Pancreas (tissue), 10 donors: ENCODE measurements around the gene CD180. TPM values are rescaled to one million over a fixed set of nuclear protein-coding genes. Genes with fewer than 3 reads are reported as not detected.

ENCODE experiments used
- ATAC-seq, 4 donors: fragments of 200-7000 bp; cut with Tn5 transposase; one replicate each; pipeline versions ENCODE4 v1.8.0 to v1.9.1; 2020; ENCODE audit warnings: mild to moderate bottlenecking in 4 of 4, moderate library complexity in 4 of 4
- DNase-seq, 6 donors: peaks; one replicate each; pipeline ENCODE4 v3.0.0-alpha.2; 2020
- FAIRE-seq: peaks from 2 replicates; lab custom pipeline; 2012; peaks lifted over from hg19 to GRCh38; lab: Jason Lieb, UNC
- H3K27ac ChIP-seq, 4 donors: fragments of 200-600 bp; sonication (generic); 1 replicate in 3 of 4; 2 replicates in 1 of 4; pipeline versions ENCODE4 v1.5.0 to v1.8.0; 2020
- H3K27me3 ChIP-seq, 4 donors: fragments of 200-600 bp; one replicate each; pipeline ENCODE4 v1.8.0; 2021
- H3K36me3 ChIP-seq, 3 donors: fragments of 200-600 bp; sonication (generic) in 1 of 3; one replicate each; pipeline versions ENCODE4 v1.5.0 to v1.8.0; 2020 to 2021
- H3K4me1 ChIP-seq, 3 donors: fragments of 200-600 bp; one replicate each; pipeline ENCODE4 v1.8.0; 2021
- H3K4me3 ChIP-seq, 4 donors: fragments of 200-600 bp; sonication (generic) in 2 of 4; one replicate each; pipeline versions ENCODE4 v1.5.0 to v1.8.0; 2020 to 2021
- H3K9me3 ChIP-seq, 4 donors: fragments of 200-600 bp; one replicate each; pipeline ENCODE4 v1.8.0; 2021
- CTCF ChIP-seq, 4 donors: fragments of 200-600 bp; sonication (generic) in 3 of 4; IDR thresholded peaks; one replicate each; pipeline versions ENCODE4 v1.5.0 to v1.8.0; 2021; ENCODE audit warnings: antibody characterized with exemption in 4 of 4
- WGBS, 2 donors: extraction: QIAGEN DNeasy Blood & Tissue Kit; methylation state at CpG; one replicate each; pipeline ENCODE4 v1.1.7; 2013; 5-methylcytosine and 5-hydroxymethylcytosine counted together
- intact Hi-C, 3 donors: fragments of 100-400 bp; cut with DNase I; formaldehyde crosslinking; loops; one replicate each; pipeline versions ENCODE4 v1.11.1 to v1.14.2; 2022
- polyA plus RNA-seq, 2 donors: library from polyadenylated mRNA; stranded (reverse); fragments of 200-250 nt; gene quantifications; one replicate each; pipeline ENCODE4 v1.2.3, GENCODE V29; 2013
- total RNA-seq, 6 donors: library from RNA; stranded (reverse); fragmentation: NEBNext Ultra II Directional in 4 of 6; extraction: Animal tissue kit (Norgen Biotek cat#: 25700) in 4 of 6; gene quantifications; one replicate each; pipeline versions ENCODE4 v1.2.1 to v1.2.4, GENCODE V29; 2021 to 2023
- donor health status: healthy with polysubstance abuse.
- donor health status: DM: no; HTN: no; CAD: no; lungs with moderate emphysema.
- donor health status: DM: no; HTN: no; CAD: no.
- donor health status: control.
- donor health status: control.
- donor health status: Bipolar disorder and iron deficiency.
- donor health status: DM: yes; HTN: yes; CAD: no.
- donor health status: DM: no; HTN: no; CAD: no.
- donor health status: DM: no; HTN: no; CAD: no.
- donor health status: DM: yes; HTN: yes; CAD: no.

CD180 gene
- total and polyA plus RNA-seq, 8 donors, result 0.04 to 2.9 (median 0.10) TPM

- WGBS, 2 donors, result 78 to 82% methylated on average over 3 of the region's 3 CpGs
- FAIRE-seq (no peak), DNase-seq (no peak), ATAC-seq (no peak)
- no peaks in the 10 kb centered on the region for H3K27me3 ChIP-seq
- H3K27ac ChIP-seq, result no peak overlapping the region
- intact Hi-C loops, result no loop called here
- H3K4me1 ChIP-seq, result no peaks in the 10 kb centered on the region
- no peaks in the 10 kb centered on the region for H3K36me3 ChIP-seq
- no peaks in the 10 kb centered on the region for H3K9me3 ChIP-seq
- no peak for TF ChIP-seq CTCF (IDR thresholded peaks at IDR 0.05)
- H3K4me3 ChIP-seq, result no peak overlapping the region
These were observed 26.6 kb upstream of the CD180 start for GRCh38 chr5:67223211-67223610.

GRCh38 chr5:67222243-67223025 lies 25.8 kb upstream of the CD180 start:
- WGBS, 2 donors, result 70 to 81% methylated on average over 5 of the region's 5 CpGs
- intact Hi-C loops, result no loop called here
- no peaks in the 10 kb centered on the region for H3K27me3 ChIP-seq
- FAIRE-seq, result no peak
- H3K4me3 ChIP-seq, result no peak overlapping the region
- no peak overlapping the region for H3K27ac ChIP-seq
- DNase-seq, result no peak
- H3K9me3 ChIP-seq, result no peaks in the 10 kb centered on the region
- H3K36me3 ChIP-seq, result no peaks in the 10 kb centered on the region
- TF ChIP-seq CTCF (IDR thresholded peaks at IDR 0.05), result no peak
- ATAC-seq, result peak in 1 of 4 donors; percentile 27
- no peaks in the 10 kb centered on the region for H3K4me1 ChIP-seq

GRCh38 chr5:67221487-67222242 lies 25.1 kb upstream of the CD180 start:
- TF ChIP-seq CTCF (IDR thresholded peaks at IDR 0.05), result no peak
- intact Hi-C loops, result no loop called here
- 83 to 89% methylated on average over 9 of the region's 9 CpGs for WGBS, 2 donors
- Histone ChIP-seq H3K4me3 (no peak overlapping the region), H3K9me3 (no peaks in the 10 kb centered on the region), H3K27me3 (no peaks in the 10 kb centered on the region), H3K4me1 (no peaks in the 10 kb centered on the region), H3K36me3 (no peaks in the 10 kb centered on the region), H3K27ac (no peak overlapping the region)
- FAIRE-seq (no peak), ATAC-seq (peak in 2 of 4 donors; percentile 57 to 58), DNase-seq (no peak)

- 95 to 97% methylated on average over 1 of the region's 1 CpG for WGBS, 2 donors
- Histone ChIP-seq H3K27me3 (no peaks in the 10 kb centered on the region), H3K9me3 (no peaks in the 10 kb centered on the region), H3K27ac (peak overlapping the region in 2 of 4 donors; percentile 69 to 82), H3K36me3 (no peaks in the 10 kb centered on the region), H3K4me1 (peaks cover 9 to 18% (median 12%) of the 10 kb centered on the region in 3 donors), H3K4me3 (no peak overlapping the region)
- no peak for TF ChIP-seq CTCF (IDR thresholded peaks at IDR 0.05)
- FAIRE-seq (no peak), DNase-seq (no peak), ATAC-seq (no peak)
- intact Hi-C loops, result no loop called here
These were observed 20.0 kb upstream of the CD180 start for GRCh38 chr5:67216564-67216963.
